ENCODE data around the gene ROCK2.

DNA sequence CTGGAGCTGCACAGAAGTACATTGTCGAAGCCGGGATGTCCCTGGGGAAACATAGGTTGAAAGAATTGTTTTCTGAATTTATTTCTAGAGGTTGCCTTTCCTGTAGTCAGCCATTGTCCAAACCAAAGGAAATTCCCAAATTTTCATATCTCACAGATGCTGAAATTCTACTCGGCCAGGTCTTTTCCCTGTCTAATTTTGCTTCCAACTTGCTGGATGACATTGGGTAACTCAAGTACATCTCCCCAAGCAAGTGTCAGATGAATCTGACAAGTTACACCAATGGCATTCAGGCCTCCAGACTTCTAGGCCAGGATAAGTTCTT is 47.5 kb upstream of the ROCK2 start:
- TF ChIP-seq, protein P1, sequence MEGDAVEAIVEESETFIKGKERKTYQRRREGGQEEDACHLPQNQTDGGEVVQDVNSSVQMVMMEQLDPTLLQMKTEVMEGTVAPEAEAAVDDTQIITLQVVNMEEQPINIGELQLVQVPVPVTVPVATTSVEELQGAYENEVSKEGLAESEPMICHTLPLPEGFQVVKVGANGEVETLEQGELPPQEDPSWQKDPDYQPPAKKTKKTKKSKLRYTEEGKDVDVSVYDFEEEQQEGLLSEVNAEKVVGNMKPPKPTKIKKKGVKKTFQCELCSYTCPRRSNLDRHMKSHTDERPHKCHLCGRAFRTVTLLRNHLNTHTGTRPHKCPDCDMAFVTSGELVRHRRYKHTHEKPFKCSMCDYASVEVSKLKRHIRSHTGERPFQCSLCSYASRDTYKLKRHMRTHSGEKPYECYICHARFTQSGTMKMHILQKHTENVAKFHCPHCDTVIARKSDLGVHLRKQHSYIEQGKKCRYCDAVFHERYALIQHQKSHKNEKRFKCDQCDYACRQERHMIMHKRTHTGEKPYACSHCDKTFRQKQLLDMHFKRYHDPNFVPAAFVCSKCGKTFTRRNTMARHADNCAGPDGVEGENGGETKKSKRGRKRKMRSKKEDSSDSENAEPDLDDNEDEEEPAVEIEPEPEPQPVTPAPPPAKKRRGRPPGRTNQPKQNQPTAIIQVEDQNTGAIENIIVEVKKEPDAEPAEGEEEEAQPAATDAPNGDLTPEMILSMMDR (IDR thresholded peaks at IDR 0.05; ENCODE audit: low read depth, low read length) = no peak
- TF ChIP-seq, protein P2, sequence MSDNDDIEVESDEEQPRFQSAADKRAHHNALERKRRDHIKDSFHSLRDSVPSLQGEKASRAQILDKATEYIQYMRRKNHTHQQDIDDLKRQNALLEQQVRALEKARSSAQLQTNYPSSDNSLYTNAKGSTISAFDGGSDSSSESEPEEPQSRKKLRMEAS (IDR thresholded peaks at IDR 0.05; ENCODE audit: low read depth, low read length) = no peak
- TF ChIP-seq POLR2A (IDR thresholded peaks at IDR 0.05; ENCODE audit: extremely low read depth, insufficient read length) = no peak
